ENCODE data around the gene PBX2.
"Not testable (repeated sequence)": the region's sequence is repeated elsewhere in the genome, so short reads cannot be mapped to it uniquely, and the experiment has no call there.

PBX2 gene, protein sequence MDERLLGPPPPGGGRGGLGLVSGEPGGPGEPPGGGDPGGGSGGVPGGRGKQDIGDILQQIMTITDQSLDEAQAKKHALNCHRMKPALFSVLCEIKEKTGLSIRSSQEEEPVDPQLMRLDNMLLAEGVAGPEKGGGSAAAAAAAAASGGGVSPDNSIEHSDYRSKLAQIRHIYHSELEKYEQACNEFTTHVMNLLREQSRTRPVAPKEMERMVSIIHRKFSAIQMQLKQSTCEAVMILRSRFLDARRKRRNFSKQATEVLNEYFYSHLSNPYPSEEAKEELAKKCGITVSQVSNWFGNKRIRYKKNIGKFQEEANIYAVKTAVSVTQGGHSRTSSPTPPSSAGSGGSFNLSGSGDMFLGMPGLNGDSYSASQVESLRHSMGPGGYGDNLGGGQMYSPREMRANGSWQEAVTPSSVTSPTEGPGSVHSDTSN

GRCh38 chr6:32190054-32190851 lies at the start of gene PBX2:
PBX2 (minus strand) TSS chr6:32190202; CDS start chr6:32189915, 287 bp downstream.
- peak; percentile 96 for DNase-seq

DNA sequence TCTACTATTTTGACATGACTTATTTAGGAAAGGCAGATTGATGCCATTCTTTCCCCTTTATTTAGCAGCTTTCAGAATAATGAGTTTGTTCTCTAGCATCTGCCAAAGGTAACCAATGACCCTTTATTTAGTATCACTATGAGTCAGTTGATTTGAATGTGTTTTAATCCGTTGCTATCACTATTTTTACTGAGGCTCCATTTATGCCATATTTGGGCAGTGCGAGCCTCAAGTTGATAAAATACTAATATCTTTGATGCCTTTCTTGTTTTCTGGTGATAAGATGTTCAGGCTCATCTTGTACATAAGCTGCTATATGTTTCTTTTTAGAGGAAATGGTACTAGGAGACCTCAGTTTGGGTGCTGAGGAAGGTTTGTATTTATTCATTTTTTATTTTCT lies 49.5 kb upstream of the PBX2 start:
- DNase-seq = no peak

GRCh38 chr6:32234934-32235333 lies 44.9 kb upstream of the PBX2 start:
- peak; percentile 13 for DNase-seq

DNA sequence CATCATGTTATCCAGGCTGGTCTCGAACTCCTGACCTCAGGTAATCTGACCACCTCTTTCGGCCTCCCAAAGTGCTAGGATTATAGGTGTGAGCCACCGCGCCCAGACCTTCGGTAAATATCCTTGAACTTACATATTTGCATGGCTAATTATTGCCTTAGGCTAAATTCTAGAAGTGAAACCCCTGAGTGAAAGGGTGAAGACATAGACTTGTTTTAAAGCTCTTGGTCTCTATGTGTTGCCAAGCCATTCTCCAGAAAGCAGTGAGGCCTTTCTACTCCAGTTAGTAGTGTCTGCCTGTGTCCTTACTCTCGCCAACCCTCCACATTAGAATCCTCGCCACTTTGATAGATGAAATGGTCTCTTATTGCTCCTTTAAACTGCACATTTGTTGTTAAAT lies 36.4 kb upstream of the PBX2 start:
- DNase-seq = peak; percentile 55

GRCh38 chr6:32224696-32225095 lies 34.7 kb upstream of the PBX2 start:
- no peak for DNase-seq

DNA sequence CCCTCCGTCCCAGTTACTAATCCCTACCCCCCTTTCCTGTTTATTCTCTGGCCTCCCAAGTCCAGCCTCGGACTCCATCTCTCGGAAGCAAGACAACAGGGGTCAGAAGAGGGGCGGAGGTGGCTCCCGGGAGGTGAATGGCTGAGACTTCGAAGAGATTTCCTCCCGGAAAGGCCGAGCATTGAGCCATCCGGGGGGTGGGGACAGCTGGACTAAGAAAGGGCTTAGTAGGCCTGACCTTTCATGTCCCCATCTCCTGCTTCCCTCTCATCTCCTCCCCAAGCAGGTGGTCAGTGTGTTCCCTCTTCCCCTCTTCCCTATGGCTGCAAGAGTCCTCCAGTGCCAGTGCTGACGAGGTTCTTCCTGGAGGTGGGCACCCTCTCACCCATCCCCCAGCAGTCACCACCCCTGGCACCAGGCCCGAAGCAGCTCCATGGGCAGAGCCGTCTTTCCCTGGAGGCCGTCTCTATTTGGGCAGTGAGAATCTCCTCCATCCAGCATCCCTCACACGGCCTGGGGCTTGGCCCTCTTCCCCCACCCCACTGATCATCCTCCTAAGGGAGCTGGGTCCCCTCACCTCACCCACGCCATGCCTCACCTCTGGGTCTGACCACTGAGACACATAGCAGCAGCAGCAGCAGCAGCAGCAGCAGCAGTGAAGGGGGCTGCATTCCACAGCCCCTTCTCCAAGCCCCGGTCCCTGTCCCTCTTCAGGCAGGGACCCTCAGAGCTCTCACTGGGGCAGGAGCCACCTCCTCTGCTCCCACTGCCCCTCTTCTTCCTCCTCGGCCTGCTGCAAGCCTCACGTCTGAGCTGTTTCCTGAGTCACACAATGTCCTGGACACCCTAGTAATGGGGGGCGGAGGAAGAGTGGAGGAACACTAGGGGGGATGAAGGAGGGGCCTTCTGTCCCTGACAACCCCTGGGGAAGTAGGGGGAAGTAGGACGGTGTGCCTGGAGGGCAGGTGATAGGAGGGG lies 33.5 kb upstream of the PBX2 start, which contains the start of gene NOTCH4:
Gene NOTCH4, minus strand, starts transcription at position 810 of the 978 bp plus-strand sequence. Its CDS starts 139 bp downstream, at position 671.
- DNase-seq = no peak

GRCh38 chr6:32222333-32223230 lies 32.6 kb upstream of the PBX2 start:
- no peak for DNase-seq

DNA sequence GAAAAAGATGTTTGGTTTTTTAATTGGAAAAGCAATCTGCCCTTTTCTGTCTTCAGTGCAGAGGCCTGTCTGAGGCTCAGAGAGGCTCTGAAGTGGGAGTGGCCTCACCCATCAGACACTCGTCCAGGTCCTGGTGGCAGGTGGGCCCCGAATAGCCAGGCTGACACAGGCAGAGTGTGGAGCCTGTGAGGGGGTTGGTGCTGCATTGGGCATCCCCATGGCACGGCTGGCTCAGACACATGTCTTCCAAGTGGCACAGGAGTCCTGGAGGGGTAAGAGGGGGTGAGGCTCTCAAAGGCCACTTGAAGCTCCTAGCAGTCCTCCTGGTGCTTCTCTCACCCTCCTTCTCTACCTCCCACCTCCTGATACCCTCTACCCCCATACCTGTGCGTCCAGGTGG lies 30.0 kb upstream of the PBX2 start:
- no peak for DNase-seq

GRCh38 chr6:32218167-32218566 lies 28.2 kb upstream of the PBX2 start:
- no peak for DNase-seq

DNA sequence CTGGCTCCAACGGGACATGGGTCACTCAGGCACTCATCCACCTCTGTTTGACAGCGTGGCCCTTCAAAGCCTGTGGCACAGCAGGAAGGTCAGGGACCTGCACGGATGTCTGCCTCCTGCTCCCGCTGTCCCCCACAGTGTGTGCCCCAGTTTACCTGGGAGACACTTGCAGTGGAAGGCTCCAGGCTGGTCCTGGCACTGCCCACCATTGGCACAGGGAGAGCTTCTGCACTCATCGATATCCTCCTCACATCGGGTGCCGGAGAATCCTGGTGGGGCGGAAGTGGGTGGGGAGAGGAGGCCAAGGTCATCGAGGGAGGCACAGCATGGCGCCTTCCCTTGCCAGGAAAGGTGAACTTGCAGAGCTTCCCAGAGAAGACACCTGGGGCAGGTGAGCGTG lies 27.0 kb upstream of the PBX2 start:
- DNase-seq = peak; percentile 11

GRCh38 chr6:32216285-32216684 lies 26.3 kb upstream of the PBX2 start:
- no peak for DNase-seq

GRCh38 chr6:32215617-32216016 lies 25.6 kb upstream of the PBX2 start:
- no peak for DNase-seq

DNA sequence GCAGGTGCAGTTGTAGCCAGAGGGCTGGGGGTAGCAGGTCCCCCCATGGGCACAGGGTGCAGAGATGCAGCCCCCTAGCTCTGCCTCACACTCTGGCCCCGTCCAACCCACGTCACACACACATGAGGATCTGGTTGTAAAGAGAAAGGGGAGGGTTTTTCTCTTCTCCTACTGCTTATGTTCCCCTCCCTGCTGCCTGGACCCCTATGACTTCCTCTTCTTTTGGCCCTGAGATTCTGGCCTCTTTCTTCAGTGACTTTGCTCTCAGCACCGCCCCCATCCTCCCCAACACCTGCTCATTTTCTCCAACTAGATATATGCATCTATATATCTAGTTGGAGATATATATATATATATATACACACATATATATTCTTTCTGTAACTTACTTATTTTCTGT lies 24.1 kb upstream of the PBX2 start:
- no peak for DNase-seq

GRCh38 chr6:32213649-32214048 lies 23.6 kb upstream of the PBX2 start:
- DNase-seq = no peak

DNA sequence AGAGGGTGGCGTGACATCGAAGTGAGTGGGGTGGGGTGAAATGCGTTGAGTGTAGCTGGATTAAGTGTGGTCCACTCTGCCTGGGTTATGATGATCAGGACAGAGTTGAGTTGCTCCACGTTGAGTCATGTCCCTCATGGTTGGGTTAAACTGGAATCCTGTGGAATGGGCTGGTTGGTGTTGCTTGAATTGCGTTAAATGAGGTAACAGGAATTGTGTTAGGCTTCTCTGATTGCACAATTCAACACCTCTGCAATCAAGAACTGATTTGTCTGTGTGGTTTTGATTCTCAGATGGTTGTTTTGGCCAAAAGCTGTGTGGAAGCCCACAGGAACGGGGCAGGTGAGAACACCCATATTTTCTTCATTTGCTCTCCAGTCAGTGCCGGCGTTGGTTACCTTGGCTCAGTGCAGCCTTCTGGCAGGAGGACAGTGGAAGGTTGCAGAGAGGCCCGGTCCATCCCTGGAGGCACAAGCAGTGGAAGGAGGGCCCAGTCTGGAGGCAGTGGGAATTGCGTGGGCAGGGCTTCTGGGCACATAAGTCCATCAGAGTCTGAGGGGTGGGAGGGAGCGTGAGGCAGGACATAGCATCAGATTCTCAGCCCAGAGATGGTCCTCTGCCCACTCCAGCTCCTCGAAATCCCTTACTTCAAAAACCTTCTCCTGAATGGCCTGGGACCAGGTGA lies 22.2 kb upstream of the PBX2 start:
- no peak for DNase-seq

- DNase-seq = not testable (repeated sequence)
These were observed 21.4 kb upstream of the PBX2 start for GRCh38 chr6:32211432-32211831.

DNA sequence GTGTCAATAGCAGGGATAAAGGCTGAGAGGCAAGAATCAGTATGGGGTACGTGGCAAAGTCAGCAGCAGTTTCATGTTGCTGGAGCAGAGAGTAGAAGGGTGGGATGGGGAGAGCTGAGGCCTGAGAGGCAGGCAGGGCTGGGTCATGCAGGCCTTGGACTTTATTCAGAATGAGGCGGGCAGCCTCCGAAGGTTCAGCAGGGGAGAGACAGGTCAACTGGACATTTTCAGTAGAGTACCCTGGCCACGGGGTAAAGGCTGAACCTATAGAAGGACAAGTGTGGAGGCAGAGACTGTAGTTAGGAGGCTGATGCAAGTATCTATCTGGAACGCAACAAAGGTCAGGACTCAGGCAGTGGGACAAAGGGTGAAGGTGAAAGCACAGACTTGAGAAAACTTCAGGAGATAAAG lies 20.2 kb upstream of the PBX2 start:
- DNase-seq = no peak

GRCh38 chr6:32208996-32209395 lies 19.0 kb upstream of the PBX2 start:
- no peak for DNase-seq

DNA sequence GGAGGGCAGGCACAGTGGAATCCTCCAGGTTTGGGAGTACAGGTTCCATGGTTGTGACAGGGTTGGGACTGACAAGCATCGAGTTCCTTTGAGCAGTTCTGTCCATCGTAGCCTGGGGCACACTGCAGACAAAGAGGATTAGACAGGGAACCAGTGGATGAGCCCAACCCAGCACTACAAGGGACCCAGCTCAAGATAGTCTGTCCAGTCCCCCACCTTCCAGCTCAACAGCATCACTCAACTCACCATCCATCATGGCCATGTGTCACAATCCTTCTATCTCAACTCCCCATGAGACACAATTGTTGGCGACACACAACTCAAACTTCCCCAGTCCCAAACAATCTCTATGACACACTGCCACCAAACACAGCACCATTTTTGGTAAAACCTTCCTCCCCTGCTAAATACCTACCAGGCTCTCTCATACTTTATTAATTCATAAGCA lies 14.3 kb upstream of the PBX2 start:
- DNase-seq = no peak

GRCh38 chr6:32203426-32204267 lies 13.6 kb upstream of the PBX2 start:
- DNase-seq = peak; percentile 83
